OCI-LY7 (cell line): ENCODE data around the gene CHKA.

Experiments used
- CTCF ChIP-seq: fragments of 200-600 bp; sonication (generic); conservative IDR thresholded peaks from 2 replicates; pipeline ENCODE4 v1.5.1; 2014; ENCODE audit warnings: mild to moderate bottlenecking, antibody characterized with exemption, low read length, moderate library complexity, mixed read lengths
- EZH2phosphoT487 ChIP-seq: fragments of 200-600 bp; sonication (generic); IDR thresholded peaks from 2 replicates; pipeline ENCODE4 v1.6.1; 2018; ENCODE audit warnings: low read depth, borderline replicate concordance, mild to moderate bottlenecking, mixed run types, antibody characterized with exemption, low read length, moderate library complexity, mixed read lengths

GRCh38 chr11:68014157-68014946 lies 106.8 kb downstream of the CHKA start:
- TF ChIP-seq CTCF (no peak), EZH2phosphoT487 (no peak)
